GM19452 (cell line): Measurements from ENCODE around the gene SLC1A2.

Experiments
- ATAC-seq: cut with Tn5 transposase; IDR thresholded peaks from one replicate; pipeline ENCODE4 v1.9.1; 2021; ENCODE audit not compliant: unreplicated experiment

SLC1A2 gene

DNA sequence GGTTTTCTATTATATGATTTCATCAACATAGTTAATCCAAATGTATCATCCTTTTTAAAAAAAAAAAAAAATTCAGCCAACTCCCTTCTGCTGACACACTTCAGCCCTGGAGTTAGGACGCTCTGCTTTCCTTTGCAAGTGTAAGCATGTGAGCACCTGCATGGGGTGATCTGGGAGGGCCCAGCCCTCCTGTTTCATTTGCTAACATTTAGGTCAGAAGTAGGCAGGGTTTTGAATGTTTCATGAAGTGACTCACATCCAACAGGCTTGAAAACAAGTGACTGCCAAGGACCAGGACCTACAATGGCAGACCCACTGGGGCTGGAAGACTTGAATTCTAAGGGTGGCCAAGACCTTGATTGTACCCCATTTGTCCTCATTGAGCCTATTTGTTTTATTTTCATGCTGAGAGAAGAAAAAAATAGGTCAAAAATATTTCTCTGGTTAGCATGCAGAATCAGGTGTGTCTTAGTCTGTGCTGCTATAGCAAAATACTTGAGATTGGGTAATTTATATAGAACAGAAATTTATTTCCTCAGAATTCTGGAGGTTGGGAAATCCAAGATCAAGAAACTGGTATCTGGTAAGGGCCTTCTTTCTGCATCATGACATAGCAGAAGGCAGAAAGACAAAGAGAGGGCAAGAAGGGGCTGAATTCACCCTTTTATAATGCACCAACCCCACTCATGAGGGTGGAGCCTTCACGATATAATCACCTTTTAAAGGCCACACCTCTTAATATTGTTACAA, 142.8 kb downstream of the SLC1A2 start:
- no peak for ATAC-seq

DNA sequence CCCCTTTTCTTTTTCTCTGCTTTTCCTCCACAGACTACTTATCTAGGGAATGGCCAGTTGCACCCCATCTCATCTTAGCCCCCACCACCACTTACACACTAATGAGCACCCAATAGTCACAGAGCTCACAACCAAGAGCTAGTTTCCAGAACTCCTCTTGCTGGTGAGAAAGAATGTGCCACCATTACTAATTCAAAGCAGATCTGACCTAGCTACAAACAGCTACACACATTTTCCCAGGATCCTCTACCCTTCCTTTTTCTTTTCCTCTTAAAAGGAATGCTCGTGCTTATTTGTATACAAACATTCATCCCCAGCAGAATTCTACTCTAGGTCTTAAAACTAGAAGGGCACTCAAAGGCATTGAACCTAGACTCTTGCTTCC, 143.6 kb downstream of the SLC1A2 start:
- no peak for ATAC-seq

DNA sequence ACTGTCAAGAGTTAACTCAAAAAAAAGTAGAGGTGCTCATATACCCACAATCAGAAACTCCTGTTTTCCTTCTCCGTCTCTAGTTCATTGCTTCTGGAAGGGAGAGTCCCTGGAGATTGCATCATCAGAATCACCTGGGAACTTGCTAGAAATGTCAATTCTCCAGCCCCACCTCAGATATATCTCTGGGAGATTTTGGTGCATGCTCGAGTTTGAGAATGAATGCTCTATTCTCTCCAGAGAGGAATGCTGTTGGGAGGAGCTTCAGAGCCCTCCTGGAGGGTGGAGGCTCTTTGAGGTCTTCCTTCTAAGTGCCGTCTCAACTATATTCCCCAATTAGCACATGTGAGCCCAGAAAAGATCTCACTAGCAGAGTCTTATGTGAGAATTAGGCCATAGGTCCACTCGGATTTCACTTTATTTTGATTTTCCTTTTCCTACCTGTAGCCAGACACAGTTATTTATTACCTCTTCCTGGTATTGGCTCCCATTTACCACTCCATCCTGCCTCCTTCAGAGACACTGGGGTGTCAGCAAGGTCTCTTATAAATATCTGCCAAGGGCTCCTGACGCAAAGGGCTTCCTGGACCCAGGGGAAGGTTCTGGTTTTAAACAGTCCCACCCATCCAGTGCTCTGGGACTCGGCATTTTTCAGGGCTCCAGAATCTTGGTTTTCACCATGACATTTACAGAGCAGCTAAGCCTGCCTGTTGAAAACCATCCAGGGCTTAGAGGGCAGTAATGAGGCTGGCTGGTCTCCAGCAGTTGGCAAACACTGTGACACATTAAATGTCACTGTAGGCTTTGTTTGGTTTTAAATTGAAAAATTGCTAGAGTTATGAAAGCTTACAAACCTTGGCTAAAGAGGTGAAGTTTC, 144.2 kb downstream of the SLC1A2 start:
- no peak for ATAC-seq

DNA sequence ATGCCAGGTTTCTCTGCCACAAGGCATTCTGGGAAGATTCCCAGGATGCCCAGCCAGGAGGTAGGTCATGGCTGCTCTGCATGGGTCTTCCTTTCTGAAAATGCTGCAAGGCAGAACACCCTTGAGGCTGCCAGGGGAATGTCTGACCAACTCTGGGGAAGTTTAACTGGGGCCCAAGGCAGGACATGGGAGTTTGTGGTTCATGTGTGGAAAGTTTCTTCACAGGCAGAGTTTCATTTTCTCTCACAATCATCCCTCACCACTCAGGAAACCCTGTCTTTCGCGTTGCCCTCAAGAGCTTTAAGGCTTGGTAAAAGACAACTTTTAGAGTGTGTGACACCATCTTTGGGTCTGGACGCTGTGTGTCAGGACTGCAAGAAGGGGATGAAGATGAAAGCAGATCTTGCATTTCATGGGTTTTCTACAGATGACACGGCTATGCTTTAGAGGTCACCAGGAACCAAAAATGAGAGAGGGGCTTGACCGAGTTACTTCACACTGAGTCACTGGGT, 146.9 kb downstream of the SLC1A2 start:
- ATAC-seq, result peak; percentile 90

DNA sequence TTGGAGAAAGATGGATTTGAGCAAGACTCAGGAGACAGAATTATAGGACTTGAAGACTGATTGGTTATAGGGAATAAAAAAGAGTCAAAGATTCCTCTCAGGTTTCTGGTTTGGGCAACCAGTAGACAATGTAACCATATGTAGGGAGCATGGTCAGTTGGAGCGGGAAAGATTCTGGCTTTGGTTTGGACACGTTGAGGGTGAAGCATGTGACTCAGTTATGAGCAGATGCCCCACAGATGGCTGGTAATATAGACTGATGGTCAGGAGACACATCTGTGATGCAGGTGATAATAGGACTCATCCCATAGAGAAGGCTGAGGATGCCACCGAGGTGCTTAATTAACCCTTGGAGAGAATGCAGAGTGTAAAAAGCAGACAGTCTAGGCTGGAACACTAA, 148.3 kb downstream of the SLC1A2 start:
- ATAC-seq, result no peak

DNA sequence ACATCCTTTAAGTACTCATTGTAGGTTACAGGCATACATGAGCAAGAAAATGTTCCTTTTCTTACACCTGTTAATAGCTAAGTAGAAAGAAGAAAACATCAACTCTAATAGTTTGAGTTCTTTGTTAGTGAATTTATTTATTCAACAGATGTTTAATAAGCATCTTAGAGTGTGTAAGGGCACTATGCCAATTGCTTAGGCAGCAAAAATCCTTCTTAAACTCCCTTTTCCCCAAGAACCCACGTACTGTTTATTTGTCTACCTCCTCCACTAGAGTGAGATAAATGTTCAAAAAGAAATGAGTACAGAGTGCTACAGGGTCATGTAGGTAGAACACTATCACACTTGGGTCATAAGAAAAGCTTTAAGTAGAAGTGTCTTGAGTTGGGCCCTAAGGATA, 149.0 kb downstream of the SLC1A2 start:
- no peak for ATAC-seq

DNA sequence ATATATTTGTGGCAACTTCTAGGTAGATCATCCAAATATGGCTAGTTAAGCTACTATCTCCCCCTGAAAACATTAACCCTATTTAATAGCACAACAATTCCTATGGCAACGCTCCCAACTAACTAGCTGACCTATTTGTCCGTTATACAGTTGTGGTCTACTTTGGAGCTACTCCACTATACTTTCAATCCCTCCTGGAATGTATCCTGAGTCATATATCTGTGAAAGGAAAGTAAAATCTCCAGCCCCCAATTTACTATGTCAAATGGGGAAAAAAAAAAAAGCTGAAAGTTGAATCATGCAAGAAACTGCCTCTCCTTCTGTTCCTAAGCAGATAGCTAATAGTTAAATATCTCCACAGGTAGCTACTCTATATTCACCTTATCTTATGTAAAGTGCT, 151.9 kb downstream of the SLC1A2 start:
- ATAC-seq, result no peak

DNA sequence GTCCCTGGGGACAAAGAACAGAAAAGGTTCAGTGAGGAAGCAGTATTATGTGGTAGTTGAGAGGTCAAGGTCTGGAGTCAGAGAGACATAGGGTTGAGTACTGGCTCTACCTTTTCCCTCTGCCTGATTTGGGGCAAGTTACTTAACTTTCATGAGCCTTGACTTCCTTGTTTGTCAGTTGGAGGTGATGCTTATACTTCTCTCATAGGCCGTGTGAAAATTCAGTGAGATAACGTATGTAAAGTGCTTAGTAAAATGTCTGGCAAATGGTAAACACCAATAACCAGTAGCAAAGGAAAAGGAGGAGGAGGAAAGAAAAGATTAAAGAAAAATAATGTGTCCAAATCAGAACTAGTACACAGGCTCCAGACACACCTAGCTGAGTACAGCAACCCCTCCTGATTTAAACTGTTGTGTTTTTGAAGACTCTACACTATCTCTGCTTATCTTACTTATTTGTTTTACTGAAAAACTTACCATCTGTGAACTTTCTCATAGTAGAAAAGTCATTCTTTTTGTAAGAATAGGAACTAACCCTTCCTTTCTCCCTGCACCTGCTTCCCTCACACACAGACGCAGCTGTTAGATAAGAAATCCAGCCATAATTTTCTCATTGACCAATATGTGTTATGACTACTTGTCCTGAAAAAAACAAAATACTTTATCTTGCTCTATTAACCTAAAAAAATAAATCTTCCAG, 153.5 kb downstream of the SLC1A2 start:
- ATAC-seq, result no peak

DNA sequence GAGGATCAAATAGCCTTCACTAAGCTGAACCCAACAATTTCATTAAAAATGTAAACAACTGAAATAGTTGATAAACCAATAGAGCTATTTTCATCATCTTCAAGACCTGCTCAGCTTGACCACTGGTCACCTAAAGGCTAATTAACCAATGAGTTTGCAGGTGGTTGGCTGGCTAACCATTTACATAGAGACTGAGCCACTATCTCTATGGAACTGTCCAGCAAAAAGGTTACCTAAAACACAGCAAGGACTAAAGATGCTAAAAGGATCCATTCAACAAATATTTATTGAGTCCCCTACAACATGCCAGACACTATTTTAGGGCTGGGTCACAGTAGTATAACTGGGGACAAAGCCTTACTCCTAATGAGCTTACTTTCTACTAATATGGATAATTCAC, 156.6 kb downstream of the SLC1A2 start:
- no peak for ATAC-seq

DNA sequence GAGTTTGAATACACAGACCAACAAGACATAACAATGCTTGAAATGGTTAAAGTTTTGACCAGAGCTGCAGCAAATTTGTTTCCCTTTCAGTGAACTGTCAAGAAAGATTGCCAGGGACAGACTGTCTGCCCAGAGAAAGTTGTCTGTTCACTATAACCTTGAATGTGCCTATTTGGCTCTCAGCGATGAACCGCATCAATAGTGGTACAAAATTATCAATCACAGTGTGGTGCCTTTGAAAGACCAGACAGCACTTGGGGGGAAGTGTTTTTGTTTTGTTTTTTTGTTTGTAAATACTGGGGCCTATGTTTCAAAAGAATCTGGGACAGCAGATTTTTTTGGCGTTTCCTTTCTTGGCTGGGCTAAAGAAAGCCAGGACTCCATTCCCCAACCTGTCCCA, 157.3 kb downstream of the SLC1A2 start:
- ATAC-seq, result no peak

DNA sequence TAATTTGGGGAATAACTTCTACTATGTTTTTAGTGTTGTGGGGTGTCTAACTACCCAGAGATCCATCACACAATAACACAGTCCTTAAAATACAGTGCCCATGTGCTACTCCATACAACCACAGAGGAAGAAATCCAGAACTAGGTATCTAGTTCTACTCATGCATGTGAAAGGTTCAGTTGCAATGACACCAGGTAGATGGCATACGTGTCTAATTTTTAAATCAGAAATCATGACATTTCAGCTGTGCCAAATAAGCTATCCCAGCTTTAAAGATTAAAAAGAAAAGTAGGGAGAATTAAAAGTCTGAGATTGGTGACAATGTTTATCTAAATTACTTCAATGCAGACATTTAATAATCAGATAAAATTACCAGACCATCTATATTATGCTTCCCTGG, 158.2 kb downstream of the SLC1A2 start:
- no peak for ATAC-seq

DNA sequence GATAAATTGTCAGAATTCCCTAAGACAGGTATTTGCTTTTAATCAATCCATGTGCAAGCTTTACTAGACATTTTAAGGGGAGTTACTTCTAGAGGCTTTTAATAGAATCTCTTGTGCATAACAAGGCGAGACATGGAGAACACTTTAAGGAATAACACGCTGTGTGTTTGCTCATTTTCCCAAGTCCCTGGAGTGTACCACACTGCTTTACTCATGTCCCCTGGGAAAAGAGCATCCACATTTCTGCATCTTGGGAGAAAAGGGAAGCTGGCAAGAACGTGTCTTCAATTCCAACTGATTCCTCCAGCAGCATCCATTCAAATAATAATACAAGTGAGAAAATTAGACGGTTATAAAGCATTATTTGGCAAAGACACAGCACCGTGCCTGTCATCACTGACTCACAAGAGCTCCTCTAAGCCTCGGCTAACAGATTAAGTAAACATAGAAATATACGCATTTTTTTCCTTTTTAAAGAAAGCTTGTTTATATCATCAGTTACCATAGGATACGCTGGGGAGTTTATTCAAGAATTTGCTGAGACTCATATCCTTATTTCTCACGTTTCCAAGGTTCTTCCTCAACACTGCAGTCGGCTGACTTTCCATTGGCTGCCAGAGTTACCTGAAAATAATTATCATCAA, 158.9 kb downstream of the SLC1A2 start:
- ATAC-seq, result no peak

DNA sequence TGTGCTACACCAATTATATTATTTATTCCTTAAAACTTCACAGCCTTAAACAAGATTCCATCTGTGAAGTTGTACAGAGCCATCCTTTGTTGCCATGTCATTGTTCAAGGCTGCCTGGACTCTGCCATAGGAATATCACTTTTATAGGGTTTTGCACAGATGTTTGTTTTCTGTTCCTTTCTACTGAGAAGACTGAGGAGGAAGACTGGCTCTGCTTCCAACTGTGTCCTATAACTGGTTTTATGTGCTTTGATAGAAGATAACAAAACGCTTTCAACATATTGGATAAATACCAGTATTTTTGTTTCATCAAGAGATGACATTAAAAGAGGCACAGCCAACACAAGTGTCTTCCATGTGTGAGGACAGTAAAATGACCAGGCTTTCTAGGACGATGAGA, 159.8 kb downstream of the SLC1A2 start:
- no peak for ATAC-seq

DNA sequence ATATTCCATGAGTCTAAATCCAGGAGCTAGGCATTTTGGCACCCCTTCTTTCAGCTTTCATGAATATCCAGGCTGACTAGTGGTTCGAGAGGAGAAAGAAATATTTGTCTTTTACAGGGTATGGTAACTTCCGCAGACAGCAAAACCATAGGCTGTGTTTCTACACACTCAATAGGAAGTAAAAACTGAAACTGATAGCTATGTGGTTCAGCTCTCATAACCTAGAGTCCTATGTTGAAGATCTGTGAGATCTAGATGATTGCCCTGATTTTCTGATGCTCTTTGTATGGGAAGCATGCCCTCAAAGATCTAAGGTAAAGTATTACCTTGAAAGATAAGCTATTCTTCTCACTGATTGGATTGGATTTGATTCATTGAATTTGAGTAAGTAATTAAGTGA, 162.1 kb downstream of the SLC1A2 start:
- ATAC-seq, result peak; percentile 99

DNA sequence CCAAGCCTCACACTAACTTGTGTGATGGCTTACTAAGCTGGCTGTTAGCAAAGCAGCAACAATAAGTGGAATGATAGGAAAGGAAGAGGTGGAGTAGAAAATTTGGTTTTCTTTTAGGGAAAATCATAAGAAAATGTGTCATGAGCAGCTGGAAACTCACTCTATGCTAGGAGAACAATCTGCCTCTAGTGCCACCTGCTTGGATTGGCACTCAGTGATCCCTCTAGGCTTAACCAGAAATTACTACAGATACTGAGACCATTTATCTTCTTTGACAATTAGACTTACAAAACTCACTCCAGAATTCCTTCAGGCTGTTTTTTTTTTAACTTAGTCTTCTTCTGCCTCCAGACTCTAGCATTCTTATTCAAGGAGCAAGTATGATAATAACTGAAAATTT, 163.1 kb downstream of the SLC1A2 start:
- ATAC-seq, result no peak

DNA sequence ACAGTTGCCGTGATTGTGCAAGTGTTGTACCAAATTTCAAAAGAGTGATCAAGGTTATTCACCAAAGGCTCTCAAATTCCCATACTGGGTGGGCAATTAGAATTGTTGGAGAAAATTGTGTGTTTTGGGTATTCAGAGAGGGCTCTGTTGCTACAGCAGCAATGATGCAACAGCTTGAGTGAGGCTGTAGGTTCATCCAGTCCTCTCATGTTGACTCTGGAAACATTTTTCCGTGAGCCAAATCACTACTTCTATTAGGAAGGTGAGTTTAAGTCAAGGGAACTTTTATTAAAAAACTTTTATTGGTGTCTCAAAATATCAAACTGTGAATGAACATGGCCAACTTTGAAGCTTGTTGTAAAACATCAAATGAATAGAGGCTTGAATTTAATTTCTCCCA, 163.8 kb downstream of the SLC1A2 start:
- ATAC-seq, result no peak

DNA sequence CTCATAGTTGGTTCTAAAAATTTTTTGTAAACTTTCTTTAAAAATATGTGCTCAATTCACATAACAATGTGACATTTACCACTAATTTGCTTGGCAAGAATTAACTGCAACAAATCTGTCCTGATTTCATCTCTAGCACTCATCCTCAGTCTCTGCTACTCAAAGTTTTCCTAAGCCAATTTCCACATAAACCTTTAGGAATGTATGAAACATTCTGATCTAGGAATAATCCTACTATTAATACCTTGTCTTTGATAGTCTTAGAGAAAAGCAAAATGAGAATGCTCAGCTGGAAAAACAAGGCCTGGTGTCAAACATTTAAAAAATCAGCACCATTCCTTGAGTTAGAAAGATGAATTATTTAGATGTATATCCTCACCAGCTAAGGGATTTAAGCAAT, 166.1 kb downstream of the SLC1A2 start:
- ATAC-seq, result no peak

DNA sequence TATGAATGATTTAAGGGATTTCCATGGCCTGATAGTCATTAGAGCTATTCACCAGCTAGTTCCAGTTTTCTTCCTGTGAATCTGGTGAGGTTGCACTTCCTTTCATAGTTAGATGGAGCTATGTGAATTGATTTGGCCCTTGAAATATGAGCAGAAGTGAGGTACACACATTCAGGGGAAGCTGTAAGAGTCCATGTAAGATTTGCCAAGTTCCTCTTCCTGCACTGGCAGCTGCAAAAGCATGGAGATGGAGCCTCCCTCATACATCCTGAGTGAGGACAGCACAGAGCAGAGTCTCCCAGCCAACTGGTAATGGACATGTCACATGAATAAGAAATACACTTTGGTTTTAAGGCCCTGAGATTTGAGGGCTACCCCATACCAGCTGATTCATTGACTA, 168.7 kb downstream of the SLC1A2 start:
- ATAC-seq, result no peak

DNA sequence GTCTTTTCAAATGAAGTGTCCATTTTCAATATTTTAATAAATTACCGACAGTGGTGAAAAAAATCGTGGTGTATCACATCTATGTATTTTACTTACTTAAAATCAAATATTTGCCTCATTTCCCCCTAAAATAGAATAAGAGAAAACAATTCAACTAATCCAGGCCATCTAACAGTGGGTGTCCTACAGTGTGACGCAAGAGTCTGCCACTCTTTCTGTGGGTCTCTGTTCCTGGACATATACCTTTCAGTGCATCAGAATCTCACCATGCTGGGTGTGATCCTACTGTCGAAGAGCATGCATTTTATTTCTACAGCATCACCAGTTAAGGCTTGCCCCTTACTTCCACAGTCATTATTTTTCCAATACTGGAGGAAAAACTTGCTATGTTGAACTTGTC, 169.2 kb downstream of the SLC1A2 start:
- no peak for ATAC-seq

DNA sequence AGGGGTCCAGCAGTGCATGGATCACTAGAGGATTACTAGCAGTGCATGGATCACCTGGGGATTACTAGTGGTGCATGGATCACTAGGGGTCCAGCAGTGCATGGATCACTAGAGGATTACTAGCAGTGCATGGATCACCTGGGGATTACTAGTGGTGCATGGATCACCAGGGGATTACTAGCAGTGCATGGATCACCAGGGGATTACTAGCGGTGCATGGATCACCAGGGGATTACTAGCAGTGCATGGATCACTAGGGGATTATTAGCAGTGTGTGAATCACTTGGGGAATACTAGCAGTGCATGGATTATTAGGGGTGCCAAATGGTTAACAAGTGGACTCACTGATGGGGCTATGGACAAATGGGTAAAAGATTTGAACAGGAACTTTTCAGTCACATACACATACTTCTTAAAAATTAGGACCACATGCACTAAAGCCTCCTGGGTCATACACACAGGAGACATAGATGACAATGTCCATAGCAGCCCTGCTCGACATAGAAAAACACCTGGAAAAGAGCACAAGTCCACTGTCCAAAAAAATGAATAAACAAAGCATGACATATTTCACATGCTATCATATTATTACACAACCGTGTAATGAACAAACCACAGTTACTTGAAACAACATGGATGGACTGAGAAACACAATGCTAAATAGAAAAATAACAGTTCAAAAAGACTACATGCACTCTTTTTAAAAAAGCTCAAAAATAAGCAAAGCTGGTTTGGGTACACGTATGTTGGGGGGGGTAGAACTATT, 170.6 kb downstream of the SLC1A2 start:
- no peak for ATAC-seq
